Measurements from ENCODE around the gene HSD11B1L.

The HSD11B1L gene

DNA sequence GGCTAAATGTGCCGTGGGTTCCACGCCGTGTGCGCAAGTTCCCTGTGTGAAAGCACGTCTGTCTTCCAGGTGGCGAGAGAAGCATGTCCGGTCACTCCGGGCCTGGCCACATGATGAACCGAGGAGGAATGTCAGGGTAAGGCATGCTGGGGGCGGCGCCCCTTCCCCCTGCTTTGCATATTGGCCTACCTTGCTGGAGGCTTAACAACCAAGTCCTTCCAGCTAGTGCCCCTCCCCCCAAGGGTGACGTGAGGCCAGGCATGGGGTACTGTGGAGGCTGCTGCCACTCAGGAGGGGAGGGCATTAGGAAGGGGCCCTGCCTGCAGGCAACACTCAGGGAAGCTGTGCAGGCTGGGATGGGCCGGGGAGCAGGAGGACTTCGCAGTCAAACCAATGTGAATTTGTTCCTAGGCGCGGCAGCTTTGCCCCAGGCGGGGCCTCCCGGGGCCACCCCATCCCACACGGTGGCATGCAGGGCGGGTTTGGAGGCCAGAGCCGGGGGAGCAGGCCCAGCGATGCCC lies 13.0 kb upstream of the HSD11B1L start:
- no peak for DNase-seq (ENCODE audit: low read depth in 2 of 2)

- no peak for DNase-seq (ENCODE audit: low read depth in 2 of 2)
Measured at GRCh38 chr19:5669212-5669611, 11.6 kb upstream of the HSD11B1L start.

- no peak for DNase-seq (ENCODE audit: low read depth in 2 of 2)
Measured at GRCh38 chr19:5671600-5671999, 9.2 kb upstream of the HSD11B1L start.

GRCh38 chr19:5672708-5673459 lies 7.9 kb upstream of the HSD11B1L start:
- DNase-seq (ENCODE audit: low read depth in 2 of 2): no peak

GRCh38 chr19:5673752-5674151 lies 7.1 kb upstream of the HSD11B1L start:
- DNase-seq (ENCODE audit: low read depth in 2 of 2): no peak

DNA sequence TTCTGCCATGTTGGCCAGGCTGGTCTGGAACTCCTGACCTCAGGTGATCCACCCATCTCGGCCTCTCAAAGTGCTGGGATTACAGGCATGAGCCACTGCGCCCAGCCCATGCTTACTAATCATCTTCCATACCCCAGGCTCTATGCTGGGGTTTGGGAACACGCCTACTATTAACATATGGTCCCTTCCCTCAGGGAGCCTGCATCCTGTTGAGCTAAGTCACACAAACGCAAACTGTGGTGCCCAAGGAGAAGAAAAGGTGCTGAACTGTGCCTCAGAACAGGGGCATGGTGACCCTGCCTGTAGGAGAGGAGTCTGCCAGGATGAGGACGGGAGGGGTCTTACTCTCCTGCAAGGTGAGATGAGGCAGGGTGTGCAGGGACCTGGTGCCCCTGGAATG lies 6.1 kb upstream of the HSD11B1L start:
- DNase-seq (ENCODE audit: low read depth in 2 of 2): no peak

DNA sequence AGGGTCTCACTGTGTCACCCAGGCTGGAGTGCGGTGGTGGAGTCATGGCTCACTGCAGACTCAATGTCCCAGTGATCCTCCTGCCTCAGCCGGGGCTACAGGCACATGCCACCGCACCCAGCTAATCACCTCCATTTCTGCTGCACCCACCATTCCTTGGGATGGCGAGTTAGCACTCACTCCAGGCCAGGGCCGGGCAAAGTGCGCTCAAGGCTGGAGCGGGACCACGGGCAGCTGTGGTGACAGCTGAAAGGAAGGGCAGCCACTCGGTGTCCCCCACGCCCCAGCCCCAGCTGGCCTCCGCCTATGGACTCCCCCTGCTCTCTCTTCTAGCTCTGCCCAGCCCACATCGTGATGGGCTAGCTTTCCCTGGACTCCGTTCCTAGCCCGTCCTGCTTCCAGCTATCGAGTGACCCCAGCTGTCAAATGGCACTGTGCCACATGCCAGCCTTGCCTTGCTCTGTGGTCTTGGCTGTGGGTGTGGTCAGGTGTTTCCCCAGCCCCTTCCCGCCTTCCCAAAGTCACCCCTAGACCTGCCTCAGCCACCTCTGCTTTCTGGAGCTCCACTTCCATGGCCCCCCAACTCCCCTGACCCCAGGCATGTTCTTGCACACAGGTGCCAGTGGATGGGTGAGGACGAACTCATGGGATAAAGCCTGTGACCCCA lies 4.6 kb upstream of the HSD11B1L start:
- no peak for DNase-seq (ENCODE audit: low read depth in 2 of 2)

GRCh38 chr19:5676772-5677105 lies 4.1 kb upstream of the HSD11B1L start:
- DNase-seq (ENCODE audit: low read depth in 2 of 2): no peak

DNA sequence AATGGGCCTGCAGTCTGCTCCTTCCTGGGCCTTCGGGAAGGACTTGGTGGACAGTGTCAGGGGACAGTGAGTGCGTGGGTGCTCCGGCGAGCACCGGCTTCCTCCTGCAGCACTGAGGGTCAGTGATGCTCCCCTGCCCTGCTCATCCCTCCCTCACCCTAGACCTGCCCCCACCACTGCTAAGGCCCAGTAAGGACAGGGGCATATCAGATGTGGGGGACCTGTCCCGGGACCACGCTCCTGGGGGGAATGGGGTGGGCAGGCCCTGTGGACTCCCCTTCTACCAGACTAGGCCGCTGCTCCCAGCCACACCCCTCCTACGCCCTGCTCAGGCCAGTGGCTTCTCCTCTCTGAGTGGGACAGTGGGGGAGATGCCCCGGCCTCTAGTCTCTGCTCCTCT lies 3.7 kb upstream of the HSD11B1L start:
- no peak for DNase-seq (ENCODE audit: low read depth in 2 of 2)

DNA sequence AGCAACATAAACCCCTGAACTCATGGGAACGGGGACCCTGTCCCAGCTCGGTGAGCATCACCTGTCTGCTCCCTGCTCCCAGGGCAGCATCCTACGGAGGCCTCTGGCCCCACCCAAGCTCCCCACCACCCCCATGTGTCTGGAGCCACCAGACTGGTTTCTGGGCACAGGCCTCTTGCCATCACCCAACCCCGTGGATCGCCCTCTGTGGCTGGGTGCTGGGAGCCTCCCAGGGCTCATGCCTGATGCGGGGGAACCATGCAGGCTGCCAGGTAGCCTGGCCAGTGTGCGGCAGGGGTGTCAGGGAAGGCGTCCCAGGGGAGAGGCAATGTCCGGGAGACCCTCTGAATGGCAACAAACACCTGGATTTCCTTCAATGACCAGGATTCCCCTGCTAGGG lies 3.2 kb upstream of the HSD11B1L start:
- DNase-seq (ENCODE audit: low read depth in 2 of 2): no peak

DNA sequence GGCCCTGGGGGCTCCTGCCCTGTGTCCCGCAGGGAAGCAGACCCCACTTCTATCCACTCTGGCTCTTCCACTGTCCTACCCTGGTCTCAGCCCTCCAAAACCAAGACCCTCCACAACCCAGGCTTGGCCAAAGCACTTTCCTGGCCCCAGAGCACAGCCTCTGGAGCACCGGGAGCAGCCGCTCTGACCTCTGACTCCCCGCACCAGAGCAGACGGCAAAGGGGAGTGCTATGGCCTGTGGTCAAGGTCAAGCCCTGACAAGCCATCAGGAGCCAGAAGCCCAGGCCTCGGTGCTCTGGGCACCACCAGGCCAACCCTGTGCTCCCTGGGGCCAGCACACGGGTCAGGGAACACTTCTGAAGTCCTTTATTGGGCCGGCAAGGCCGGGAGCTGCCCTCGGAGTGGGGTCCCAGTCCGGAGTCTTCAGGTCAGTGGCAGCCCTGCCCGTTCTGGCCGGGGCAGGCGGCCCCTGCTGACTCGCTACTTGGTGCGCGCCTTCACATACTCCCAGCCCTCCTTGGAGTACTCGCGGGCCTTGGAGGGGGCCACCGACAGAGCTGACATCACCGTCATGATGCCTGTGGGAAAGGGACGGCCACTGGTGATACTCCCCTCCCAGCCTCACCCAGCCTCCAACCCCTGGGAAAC lies 2.6 kb upstream of the HSD11B1L start:
- DNase-seq (ENCODE audit: low read depth in 2 of 2): no peak

DNA sequence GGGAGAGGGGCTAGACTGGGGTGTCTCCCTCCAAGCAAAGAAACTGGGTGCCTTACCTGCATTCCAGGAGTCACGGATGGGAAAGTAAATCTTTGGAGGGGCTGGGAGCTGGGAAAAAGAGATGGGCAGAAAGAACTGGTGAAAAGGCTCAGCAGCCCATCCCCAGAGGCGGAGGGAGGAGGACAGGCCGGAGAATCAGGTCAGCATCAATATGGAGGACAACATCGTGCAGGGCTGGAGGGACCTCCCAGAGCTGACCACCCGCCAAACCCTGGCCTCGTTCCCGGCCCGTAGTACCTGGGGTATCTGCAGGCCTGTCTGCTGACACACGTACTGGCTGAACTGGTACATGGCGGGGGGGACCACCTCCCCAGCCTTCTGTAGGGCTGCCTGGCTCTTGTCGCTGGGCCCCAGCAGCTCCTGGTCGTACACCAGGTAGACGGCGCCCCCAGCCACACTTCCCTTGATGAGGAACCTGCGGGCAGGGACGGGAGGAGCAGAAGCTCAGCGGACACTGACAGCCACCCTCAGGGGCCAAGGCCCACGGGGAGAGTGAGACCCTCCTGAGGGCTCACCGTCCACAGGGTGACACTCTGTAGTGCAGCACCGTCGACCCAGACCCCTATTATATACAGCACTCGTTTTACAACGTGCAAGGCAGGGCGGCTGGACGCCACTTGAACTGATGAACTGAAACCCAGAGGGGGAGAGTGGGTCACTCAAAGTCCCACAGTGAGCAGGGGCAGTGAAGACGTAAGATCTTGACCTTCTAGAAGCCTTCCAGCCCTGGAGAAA lies 1.3 kb upstream of the HSD11B1L start:
- no peak for DNase-seq (ENCODE audit: low read depth in 2 of 2)

- DNase-seq (ENCODE audit: low read depth in 2 of 2): no peak
Measured at GRCh38 chr19:5680084-5680436, 767 bp upstream of the HSD11B1L start.

DNA sequence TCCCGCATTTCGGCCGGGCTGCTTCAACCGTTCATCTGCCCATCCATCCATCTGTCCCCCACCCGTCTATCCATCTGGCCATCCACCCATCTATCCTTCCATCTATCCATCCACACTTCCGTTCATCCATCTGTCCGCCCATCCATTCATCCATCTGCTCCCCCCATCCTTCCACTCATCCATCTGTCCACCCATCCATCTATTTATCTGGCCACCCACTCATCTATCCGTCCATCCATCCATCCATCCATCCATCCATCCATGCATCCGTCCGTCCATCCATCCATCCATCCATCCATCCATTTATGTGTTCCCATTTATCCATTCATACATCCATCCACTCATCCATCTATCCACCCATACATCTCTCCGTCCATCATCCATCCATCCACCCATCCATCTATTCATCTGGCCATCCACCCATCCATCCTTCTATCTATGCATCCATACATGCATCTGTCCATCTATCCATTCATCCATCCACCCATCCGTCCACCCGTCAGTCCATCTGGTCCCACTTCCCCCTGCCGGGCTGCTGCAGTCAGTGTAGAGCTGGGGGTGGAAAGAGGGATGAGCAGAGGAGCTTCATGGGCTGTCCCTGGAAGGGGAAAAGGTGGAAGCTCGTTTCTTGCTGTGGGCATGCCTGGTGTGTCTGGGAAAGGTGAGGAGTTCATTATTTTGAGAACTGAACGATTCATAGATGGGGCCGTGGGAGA lies 722 bp downstream of the HSD11B1L start:
- DNase-seq (ENCODE audit: low read depth in 2 of 2): no peak

- no peak for DNase-seq (ENCODE audit: low read depth in 2 of 2)
Measured at GRCh38 chr19:5682107-5682482, 1.3 kb downstream of the HSD11B1L start.

DNA sequence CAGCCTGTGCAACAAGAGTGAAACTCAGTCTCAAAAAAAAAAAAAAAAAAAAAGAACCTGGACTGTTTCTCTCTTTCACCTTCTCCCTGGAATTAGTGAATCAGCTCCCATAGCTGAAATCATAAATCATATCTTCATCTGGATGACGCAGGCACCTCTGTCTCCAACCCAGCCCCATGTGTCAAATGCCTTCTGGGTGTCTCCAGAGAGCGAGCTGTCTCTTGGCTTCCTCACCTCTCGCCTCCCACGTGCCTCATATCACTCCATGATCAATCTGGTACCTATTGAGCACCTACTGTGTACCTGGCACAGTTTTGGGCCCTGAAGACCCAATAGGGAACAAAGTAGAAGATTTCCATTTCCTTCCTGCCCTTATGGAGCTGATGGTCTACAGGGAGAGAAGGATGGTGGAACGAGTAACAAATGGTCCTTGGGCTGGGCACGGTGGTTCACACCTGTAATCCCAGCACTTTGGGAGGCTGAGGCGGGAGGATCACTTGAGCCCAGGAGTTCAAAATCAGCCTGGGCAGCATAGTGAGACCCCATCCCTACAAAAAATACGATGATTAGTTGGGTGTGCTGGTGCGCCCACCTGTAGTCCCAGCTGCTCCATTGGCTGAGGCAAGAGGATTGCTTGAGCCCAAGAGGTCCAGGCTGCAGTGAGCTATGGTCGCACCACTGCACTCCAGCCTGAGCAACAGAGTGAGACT lies 2.5 kb downstream of the HSD11B1L start:
- no peak for DNase-seq (ENCODE audit: low read depth in 2 of 2)

DNA sequence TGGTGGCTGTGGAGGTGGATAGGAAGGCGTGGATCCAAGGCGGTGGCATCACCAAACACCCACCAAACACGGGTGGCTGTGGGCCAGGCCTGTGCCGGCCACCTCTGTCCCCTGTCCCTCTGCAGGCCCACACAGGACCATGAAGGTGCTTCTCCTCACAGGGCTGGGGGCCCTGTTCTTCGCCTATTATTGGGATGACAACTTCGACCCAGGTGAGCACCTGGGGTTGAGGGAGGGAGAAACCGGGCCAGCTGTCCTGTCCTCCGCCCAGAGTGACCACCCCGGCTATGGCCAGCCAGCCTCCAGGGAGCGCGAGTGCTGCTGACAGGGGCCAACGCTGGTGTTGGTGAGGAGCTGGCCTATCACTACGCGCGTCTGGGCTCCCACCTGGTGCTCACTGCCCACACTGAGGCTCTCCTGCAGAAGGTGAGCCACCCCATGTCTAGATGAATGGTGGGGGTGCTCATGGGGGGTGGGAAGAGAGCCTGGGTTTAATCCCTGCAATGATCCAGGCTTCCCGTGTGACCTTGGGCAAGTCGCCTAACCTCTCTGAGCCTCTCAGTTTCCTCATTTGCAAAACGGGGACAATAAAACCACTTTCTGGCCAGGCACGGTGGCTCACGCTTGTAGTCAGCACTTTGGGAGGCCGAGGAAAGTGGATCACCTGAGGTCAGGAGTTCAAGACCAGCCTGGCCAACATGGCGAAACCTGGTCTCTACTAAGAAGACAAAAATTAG lies 4.0 kb downstream of the HSD11B1L start:
- no peak for DNase-seq (ENCODE audit: low read depth in 2 of 2)

DNA sequence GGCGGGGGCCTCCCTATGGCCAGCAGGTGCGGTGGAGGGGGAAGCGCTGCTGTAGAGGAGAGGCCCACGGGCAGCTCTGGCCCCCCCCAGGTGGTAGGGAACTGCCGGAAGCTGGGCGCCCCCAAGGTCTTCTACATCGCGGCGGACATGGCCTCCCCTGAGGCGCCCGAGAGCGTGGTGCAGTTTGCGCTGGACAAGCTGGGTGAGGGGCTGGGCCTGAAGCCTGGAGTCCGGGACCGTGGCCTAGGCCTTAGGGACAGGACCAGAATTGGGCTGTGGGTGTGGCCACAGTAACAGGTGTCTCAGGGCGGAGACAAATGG lies 5.5 kb downstream of the HSD11B1L start:
- DNase-seq (ENCODE audit: low read depth in 2 of 2): no peak

DNA sequence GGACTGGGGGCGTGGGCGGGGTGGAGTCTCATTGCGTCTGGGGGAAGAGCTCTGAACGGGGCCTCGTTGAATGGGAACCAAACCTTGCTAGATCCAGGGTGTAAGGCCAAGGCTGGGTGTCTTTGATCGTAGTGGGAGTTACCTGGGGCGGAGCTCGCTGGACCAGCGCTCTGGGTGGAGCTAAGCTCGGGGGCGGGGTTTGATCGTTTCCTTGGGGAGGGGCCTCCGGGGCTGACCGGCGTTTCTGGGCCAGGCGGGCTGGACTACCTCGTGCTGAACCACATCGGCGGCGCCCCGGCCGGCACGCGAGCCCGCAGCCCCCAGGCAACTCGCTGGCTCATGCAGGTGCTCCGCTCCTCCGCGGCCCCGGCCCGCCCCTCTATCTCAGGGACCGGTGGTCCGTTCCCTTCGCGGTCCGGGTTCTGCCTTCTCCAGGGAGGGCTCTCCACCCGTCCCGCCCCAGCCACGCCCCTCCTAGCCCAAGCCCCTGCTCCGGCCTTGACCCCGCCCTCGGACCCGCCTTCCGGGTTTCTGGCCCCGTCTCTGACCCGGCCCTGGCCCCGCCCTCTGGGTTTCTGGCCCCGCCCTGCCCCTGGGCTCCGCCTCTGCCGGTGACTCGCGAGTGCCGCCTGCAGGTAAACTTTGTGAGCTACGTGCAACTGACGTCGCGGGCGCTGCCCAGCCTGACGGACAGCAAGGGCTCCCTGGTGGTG lies 6.0 kb downstream of the HSD11B1L start:
- peak; percentile 98 to 100 for DNase-seq (ENCODE audit: low read depth in 2 of 2)
